Breast epithelium (tissue), 3 donors: ENCODE measurements around the gene METTL1.

ENCODE experiments used
- CTCF ChIP-seq, 3 donors: fragments of 450-650 bp; IDR thresholded peaks; one replicate each; pipeline ENCODE4 v1.5.1; 2016 to 2017; ENCODE audit warnings: antibody characterized with exemption in 3 of 3, mild to moderate bottlenecking in 3 of 3, moderate library complexity in 3 of 3
- POLR2A ChIP-seq: fragments of 450-650 bp; IDR thresholded peaks from one replicate; pipeline ENCODE4 v1.6.1; 2016; ENCODE audit warnings: antibody characterized with exemption, mild to moderate bottlenecking, moderate library complexity

GRCh38 chr12:57743769-57744168 is 28.1 kb downstream of the METTL1 start:
- TF ChIP-seq CTCF (IDR thresholded peaks at IDR 0.05) (no peak), POLR2A (no peak)
